ENCODE data around the gene PATJ.

DNA sequence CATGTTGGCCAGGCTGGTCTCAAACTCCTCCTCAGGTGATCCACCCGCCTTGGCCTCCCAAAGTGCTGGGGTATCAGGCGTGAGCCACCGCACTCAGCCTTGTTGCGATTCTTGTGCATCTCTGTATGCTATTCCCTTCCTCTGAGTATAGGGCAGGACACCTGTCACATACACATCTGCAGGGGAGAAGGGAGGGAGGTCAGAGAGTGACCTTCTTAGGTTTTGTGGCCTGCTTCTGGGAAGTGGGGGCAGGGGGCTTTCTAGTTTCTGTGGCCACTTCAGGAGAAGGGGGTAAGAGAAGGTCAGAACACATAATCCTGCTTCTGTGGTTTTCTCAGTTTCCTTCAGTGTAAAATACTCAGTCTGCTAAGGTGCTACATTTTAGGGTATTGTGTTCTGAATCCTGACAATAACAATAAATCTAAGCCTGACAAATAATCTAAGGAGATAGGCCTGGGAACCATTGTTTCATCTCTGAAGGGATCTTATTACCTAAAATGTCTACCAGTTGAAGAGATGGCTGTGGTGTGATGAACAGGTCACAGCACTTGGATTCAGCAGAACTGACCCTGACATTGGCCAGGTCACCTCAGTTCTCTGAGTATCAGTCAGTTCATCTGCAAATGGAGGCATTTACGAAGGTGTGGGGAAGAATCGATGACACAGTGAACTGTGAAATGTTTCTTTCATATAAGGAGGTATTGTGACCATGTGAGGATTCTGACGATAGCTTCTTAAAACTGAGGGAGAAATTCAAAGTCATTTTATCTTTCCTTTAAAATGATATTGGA is 239.8 kb downstream of the PATJ start:
- TF ChIP-seq, protein P1, sequence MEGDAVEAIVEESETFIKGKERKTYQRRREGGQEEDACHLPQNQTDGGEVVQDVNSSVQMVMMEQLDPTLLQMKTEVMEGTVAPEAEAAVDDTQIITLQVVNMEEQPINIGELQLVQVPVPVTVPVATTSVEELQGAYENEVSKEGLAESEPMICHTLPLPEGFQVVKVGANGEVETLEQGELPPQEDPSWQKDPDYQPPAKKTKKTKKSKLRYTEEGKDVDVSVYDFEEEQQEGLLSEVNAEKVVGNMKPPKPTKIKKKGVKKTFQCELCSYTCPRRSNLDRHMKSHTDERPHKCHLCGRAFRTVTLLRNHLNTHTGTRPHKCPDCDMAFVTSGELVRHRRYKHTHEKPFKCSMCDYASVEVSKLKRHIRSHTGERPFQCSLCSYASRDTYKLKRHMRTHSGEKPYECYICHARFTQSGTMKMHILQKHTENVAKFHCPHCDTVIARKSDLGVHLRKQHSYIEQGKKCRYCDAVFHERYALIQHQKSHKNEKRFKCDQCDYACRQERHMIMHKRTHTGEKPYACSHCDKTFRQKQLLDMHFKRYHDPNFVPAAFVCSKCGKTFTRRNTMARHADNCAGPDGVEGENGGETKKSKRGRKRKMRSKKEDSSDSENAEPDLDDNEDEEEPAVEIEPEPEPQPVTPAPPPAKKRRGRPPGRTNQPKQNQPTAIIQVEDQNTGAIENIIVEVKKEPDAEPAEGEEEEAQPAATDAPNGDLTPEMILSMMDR (IDR thresholded peaks at IDR 0.05) = no peak
- no peak for TF ChIP-seq POLR2A (IDR thresholded peaks at IDR 0.05)
